Stimulated activated naive B cell treated with anti-CD40 and anti-IgM and Interleukin-4, amounts not matched to agents 10 μg/mL and 1 μg/mL and 100 μg/mL, for 72 hours (primary cell): ENCODE measurements around the gene JPT1.
"Not testable (repeated sequence)": the region's sequence is repeated elsewhere in the genome, so short reads cannot be mapped to it uniquely, and the experiment has no call there.

Experiments used
- ATAC-seq, 2 donors: fragments of 150-1000 bp; cut with Tn5 transposase; replicated peaks; 2 replicates each; pipeline ENCODE4 v1.10.0; 2021; ENCODE audit warnings: moderate library complexity in 1 of 2
- DNase-seq: peaks from one replicate; pipeline ENCODE4 v3.0.0; 2021
- H3K27ac Mint-ChIP-seq: one replicate; pipeline ENCODE4 v1.8.0; 2022; ENCODE audit warnings: mild to moderate bottlenecking, mixed read lengths
- H3K27me3 Mint-ChIP-seq, 2 donors: one replicate each; pipeline ENCODE4 v1.8.0; 2022; ENCODE audit warnings: mixed read lengths in 2 of 2
- H3K36me3 Mint-ChIP-seq, 2 donors: one replicate each; pipeline ENCODE4 v1.8.0; 2022; ENCODE audit warnings: mixed read lengths in 2 of 2, mild to moderate bottlenecking in 1 of 2
- H3K4me1 Mint-ChIP-seq, 2 donors: one replicate each; pipeline ENCODE4 v1.8.0; 2022; ENCODE audit warnings: mixed read lengths in 2 of 2, mild to moderate bottlenecking in 1 of 2
- H3K4me3 Mint-ChIP-seq, 2 donors: one replicate each; pipeline ENCODE4 v1.8.0; 2022; ENCODE audit warnings: mild to moderate bottlenecking in 2 of 2, mixed read lengths in 2 of 2, moderate library complexity in 1 of 2
- H3K9me3 Mint-ChIP-seq, 2 donors: one replicate each; pipeline ENCODE4 v1.8.0; 2022; ENCODE audit warnings: mixed read lengths in 2 of 2, mild to moderate bottlenecking in 1 of 2

The JPT1 gene

DNA sequence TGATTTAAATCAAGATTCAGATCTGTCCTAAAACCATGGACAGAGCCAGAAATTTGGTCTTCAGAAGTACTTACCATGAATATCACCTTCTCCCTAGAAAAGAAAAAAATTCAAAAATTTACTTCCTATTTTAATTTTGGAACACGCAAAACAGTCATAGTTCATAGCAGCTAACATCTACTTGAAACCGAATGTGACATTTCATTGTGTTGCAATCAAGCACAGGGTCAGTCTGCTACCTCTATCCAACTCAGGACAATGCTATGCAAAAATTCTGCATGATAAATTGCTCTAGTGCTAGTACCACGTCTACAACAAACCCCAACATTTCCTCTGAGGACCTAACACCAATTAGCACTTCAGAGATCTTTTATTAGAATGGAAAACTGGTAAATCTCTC, 7.7 kb downstream of the JPT1 start:
- ATAC-seq (no peak), DNase-seq (no peak)
- peaks cover 5 to 23% of the 10 kb centered on the region in 2 donors for H3K4me1 Mint-ChIP-seq
- peaks cover 35 to 42% of the 10 kb centered on the region in 2 donors for H3K36me3 Mint-ChIP-seq
- H3K27ac Mint-ChIP-seq, result no peak overlapping the region
- H3K9me3 Mint-ChIP-seq, result no peaks in the 10 kb centered on the region
- no peak overlapping the region for H3K4me3 Mint-ChIP-seq
- H3K27me3 Mint-ChIP-seq, result no peaks in the 10 kb centered on the region

- Mint-ChIP-seq H3K27me3 (no peaks in the 10 kb centered on the region), H3K36me3 (peaks cover 45 to 56% of the 10 kb centered on the region in 2 donors), H3K4me3 (no peak overlapping the region), H3K4me1 (peaks cover 11 to 36% of the 10 kb centered on the region in 2 donors), H3K9me3 (no peaks in the 10 kb centered on the region), H3K27ac (no peak overlapping the region)
- no peak for ATAC-seq
- DNase-seq, result no peak
These were observed 9.3 kb downstream of the JPT1 start for GRCh38 chr17:75144816-75145512.

DNA sequence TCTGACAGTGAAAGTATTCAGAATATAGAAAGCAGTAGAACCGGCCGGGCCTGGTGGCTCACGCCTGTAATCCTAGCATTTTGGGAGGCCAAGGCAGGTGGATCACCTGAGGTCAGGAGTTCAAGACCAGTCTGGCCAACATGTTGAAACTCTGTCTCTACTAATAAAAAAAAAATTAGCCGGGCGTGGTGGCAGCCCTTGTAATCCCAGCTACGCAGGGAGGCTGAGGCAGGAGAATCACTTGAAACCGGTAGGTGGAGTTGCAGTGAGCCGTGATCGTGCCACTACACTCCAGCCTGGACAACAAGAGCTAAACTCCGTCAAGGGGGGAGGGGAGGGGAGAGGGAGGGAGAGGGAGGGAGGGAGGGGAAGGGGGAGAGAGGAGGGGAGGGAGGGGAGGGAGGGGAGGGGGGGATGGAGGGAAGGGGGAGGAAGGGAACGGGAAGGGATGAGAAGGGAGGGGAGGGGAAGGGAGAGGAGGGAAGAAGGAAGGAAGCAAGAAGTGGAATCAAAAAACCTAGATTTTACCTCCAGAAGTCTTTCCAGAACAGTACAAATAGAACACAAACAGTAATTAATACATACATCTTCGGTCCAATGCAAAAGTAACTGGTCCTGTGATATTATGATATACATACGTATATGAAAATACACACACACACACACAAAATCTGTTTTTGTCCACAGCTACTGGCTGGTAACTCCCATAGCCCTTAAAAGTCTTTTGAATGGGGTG, 11.9 kb downstream of the JPT1 start:
- H3K36me3 Mint-ChIP-seq, result peaks cover 35 to 47% of the 10 kb centered on the region in 2 donors
- no peaks in the 10 kb centered on the region for H3K27me3 Mint-ChIP-seq
- DNase-seq (no peak), ATAC-seq (no peak)
- no peak overlapping the region for H3K27ac Mint-ChIP-seq
- no peak overlapping the region for H3K4me3 Mint-ChIP-seq
- no peaks in the 10 kb centered on the region for H3K9me3 Mint-ChIP-seq
- peaks cover 9 to 22% of the 10 kb centered on the region in 2 donors for H3K4me1 Mint-ChIP-seq

GRCh38 chr17:75138519-75138918, 15.8 kb downstream of the JPT1 start:
- Mint-ChIP-seq H3K4me3 (no peak overlapping the region), H3K27ac (no peak overlapping the region), H3K27me3 (no peaks in the 10 kb centered on the region), H3K4me1 (peaks cover 6 to 16% of the 10 kb centered on the region in 2 donors), H3K9me3 (no peaks in the 10 kb centered on the region), H3K36me3 (peaks cover 18 to 23% of the 10 kb centered on the region in 2 donors)
- DNase-seq (no peak), ATAC-seq (no peak)

DNA sequence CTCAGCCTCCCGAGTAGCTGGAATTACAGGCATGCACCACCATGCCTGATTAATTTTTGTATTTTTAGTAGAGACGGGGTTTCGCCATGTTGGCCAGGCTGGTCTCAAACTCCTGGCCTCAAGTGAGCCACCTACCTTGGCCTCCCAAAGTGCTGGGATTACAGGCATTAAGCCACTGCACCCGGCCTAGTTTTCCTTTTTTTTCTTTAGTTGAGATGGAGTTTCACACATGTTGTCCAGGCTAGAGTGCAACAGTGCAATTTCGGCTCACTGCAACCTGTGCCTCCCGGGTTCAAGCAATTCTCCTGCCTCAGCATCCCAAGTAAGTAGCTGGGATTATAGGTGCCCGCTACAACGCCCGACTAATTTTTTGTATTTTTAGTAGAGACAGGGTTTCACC, 16.6 kb downstream of the JPT1 start:
- not testable (repeated sequence) for H3K27ac Mint-ChIP-seq, H3K9me3 Mint-ChIP-seq, H3K4me3 Mint-ChIP-seq

GRCh38 chr17:75135946-75136345, 18.4 kb downstream of the JPT1 start:
- peaks cover 4 to 6% of the 10 kb centered on the region in 2 donors for H3K4me1 Mint-ChIP-seq
- no peak overlapping the region for H3K27ac Mint-ChIP-seq
- H3K4me3 Mint-ChIP-seq, result no peak overlapping the region
- H3K36me3 Mint-ChIP-seq, result peaks cover 7 to 13% of the 10 kb centered on the region in 2 donors
- ATAC-seq (no peak), DNase-seq (no peak)
- no peaks in the 10 kb centered on the region for H3K9me3 Mint-ChIP-seq
- no peaks in the 10 kb centered on the region for H3K27me3 Mint-ChIP-seq

More for the DNA sequence above, 16.6 kb downstream of the JPT1 start:
- H3K36me3 Mint-ChIP-seq, result peaks cover 15 to 21% of the 10 kb centered on the region in 2 donors
- ATAC-seq, DNase-seq, H3K27me3 Mint-ChIP-seq: not testable (repeated sequence)
- peaks cover 6 to 16% of the 10 kb centered on the region in 2 donors for H3K4me1 Mint-ChIP-seq

DNA sequence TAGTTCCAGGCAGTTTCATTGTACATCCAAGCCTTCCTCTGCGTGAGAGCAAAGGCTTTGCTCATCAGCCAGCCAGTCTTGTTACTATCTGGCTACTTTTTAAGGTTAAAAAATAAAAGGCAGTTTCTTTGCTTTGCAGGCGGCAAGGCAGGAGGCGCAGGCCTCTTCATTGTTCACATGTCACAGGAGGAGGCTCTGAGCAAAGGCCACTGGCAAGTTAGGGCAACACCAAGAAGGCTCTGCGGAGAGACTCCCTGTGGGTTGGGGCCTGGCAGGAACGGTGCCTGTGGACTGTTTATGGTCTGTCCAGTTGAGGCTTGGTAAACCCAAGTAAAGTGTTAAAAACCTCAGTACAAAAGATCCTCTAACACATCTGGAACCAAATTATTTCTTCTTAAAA, 18.9 kb downstream of the JPT1 start:
- ATAC-seq, result no peak
- Mint-ChIP-seq H3K4me3 (no peak overlapping the region), H3K36me3 (peaks cover 6 to 10% of the 10 kb centered on the region in 2 donors), H3K9me3 (no peaks in the 10 kb centered on the region), H3K4me1 (peaks cover 6 to 7% of the 10 kb centered on the region in 2 donors), H3K27me3 (no peaks in the 10 kb centered on the region), H3K27ac (no peak overlapping the region)
- no peak for DNase-seq

DNA sequence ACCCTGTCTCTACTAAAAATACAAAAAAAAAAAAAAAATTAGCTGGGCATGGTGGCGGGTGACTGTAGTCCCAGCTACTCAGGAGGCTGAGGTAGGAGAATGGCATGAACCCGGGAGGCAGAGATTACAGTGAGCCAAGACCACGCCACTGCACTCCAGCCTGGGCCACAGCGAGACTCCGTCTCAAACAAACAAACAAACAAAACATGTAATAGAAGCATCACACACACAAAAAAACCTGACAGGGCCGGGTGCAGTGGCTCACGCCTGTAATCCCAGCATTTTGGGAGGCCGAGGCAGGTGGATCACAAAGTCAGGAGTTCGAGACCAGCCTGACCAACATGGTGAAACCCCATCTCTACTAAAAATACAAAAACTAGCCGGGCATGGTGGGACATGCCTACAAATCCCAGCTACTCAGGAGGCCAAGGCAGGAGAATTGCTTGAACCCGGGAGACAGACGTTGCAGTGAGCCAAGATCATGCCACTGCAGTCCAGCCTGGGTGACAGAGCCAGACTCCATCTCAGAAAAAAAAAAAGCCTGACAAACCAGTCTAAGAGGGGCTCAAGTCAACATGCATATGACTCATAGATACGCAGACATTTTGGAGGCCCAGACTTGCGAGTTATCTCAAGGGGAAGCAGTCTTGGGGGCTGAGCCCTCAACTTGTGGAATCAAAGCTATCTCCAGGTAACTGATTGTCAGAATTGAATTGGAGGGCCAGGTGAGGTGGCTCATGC, 20.5 kb downstream of the JPT1 start:
- not testable (repeated sequence) for ATAC-seq, DNase-seq, H3K27me3 Mint-ChIP-seq, H3K9me3 Mint-ChIP-seq, H3K4me3 Mint-ChIP-seq
- Mint-ChIP-seq H3K4me1 (peaks cover 17 to 20% of the 10 kb centered on the region in 2 donors), H3K36me3 (peaks cover 12 to 16% of the 10 kb centered on the region in 2 donors), H3K27ac (peak overlapping the region; percentile 31)

DNA sequence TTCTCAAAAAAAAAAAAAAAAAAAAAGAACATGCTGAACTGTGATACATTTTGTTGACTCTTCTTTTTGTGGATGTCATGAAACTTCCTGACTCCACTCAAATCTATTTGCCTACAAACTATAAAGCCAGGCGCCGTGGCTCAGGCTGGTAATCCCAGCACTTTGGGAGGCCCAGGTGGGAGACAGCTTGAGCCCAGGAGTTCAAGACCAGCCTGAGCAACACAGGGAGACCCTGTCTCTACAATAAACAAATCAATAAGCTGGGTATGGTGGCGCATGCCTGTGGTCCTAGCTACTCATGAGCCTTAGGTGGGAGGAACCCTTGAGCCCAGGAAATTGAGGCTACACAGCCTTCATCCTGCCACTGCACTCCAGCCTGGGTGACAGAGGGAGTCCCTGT, 21.3 kb downstream of the JPT1 start:
- no peak overlapping the region for H3K4me3 Mint-ChIP-seq
- no peak for DNase-seq
- no peaks in the 10 kb centered on the region for H3K9me3 Mint-ChIP-seq
- H3K27ac Mint-ChIP-seq, result no peak overlapping the region
- no peaks in the 10 kb centered on the region for H3K27me3 Mint-ChIP-seq
- peaks cover 17 to 20% of the 10 kb centered on the region in 2 donors for H3K36me3 Mint-ChIP-seq
- no peak for ATAC-seq
- peaks cover 18 to 28% of the 10 kb centered on the region in 2 donors for H3K4me1 Mint-ChIP-seq

- Mint-ChIP-seq H3K27ac (peak overlapping the region; percentile 93), H3K4me3 (peak overlapping the region; percentile 89 to 92), H3K4me1 (peaks cover 18 to 29% of the 10 kb centered on the region in 2 donors), H3K36me3 (peaks cover 17 to 20% of the 10 kb centered on the region in 2 donors)
- DNase-seq, ATAC-seq, H3K27me3 Mint-ChIP-seq, H3K9me3 Mint-ChIP-seq: not testable (repeated sequence)
These were observed 22.0 kb downstream of the JPT1 start for GRCh38 chr17:75132018-75133000.

DNA sequence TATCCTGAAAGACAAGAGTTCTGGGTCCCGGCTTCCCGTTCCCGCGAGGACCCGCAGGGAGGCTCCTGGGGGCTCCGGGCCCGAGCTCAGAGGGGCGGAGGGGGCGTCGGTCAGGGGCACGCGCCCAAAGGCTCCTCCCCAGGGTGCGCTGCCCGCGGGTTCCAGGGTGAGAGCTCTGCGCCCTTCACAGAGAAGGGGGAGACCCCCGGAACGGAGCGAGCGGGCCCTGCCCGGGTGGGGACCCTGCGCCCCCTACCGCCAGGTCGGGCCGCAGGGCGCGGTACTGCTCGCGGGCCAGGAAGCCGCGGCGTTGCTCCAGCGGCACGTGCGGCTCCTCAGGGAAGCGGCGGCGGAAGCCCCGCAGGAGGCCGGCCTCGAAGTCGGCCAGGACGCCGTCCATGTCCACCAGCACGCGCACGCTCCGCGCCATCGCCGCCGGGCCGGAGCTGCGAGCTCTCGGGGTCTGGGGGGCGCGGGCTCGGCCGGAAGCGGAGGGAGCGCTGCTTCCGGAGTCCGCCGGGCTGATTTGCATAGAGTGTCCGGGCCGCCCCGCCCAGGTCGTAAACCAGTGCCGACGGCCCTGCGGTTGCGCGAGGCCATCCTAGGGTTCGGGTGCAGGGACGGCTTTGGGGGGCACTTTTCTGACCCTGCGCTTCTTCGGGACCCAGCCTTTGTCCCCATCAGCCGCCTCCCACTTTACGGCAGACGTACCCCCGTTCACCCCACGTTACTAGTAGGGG, 22.9 kb downstream of the JPT1 start, which contains the start of gene NT5C:
Gene NT5C, minus strand, starts transcription at position 465 of the 740 bp plus-strand sequence. Its CDS starts 35 bp downstream, at position 430.
- ATAC-seq (peak; percentile 90 to 94), DNase-seq (peak; percentile 77)
- Mint-ChIP-seq H3K4me3 (peak within 1 kb of the TSS; percentile 89 to 92), H3K27ac (peak within 1 kb of the TSS; percentile 95), H3K36me3 (peaks cover 17 to 20% of the 10 kb centered on the region in 2 donors), H3K9me3 (no peaks in the 10 kb centered on the region), H3K27me3 (no peaks in the 10 kb centered on the region), H3K4me1 (peaks cover 18 to 31% of the 10 kb centered on the region in 2 donors)

GRCh38 chr17:75130632-75131277, 23.6 kb downstream of the JPT1 start:
- H3K4me3 Mint-ChIP-seq, result peak overlapping the region; percentile 89 to 92
- H3K27me3 Mint-ChIP-seq, result no peaks in the 10 kb centered on the region
- no peaks in the 10 kb centered on the region for H3K9me3 Mint-ChIP-seq
- peak overlapping the region; percentile 95 for H3K27ac Mint-ChIP-seq
- DNase-seq (no peak), ATAC-seq (peak; percentile 59 to 60)
- peaks cover 17 to 23% of the 10 kb centered on the region in 2 donors for H3K36me3 Mint-ChIP-seq
- peaks cover 21 to 38% of the 10 kb centered on the region in 2 donors for H3K4me1 Mint-ChIP-seq
